AG08395 (cell line): Measurements from ENCODE around the gene PLEKHA6.

Source experiments
- DNase-seq: peaks from one replicate; pipeline ENCODE4 v3.0.0; 2012; ENCODE audit warnings: mixed read lengths, low spot score

Gene PLEKHA6

GRCh38 chr1:204359474-204360255, at the start of gene PLEKHA6:
Gene PLEKHA6 (minus strand): TSS chr1:204359929. CDS start chr1:204273727, 86,202 bp downstream.
- DNase-seq: peak; percentile 68

GRCh38 chr1:204409123-204409522, 49.4 kb upstream of the PLEKHA6 start:
- DNase-seq: no peak

GRCh38 chr1:204408602-204409001, 48.9 kb upstream of the PLEKHA6 start:
- DNase-seq: no peak

GRCh38 chr1:204408074-204408507, 48.4 kb upstream of the PLEKHA6 start:
- peak; percentile 39 for DNase-seq

GRCh38 chr1:204407295-204407971, 47.7 kb upstream of the PLEKHA6 start:
- no peak for DNase-seq

- DNase-seq: no peak
Measured at GRCh38 chr1:204406621-204407020, 46.9 kb upstream of the PLEKHA6 start.

- no peak for DNase-seq
Measured at GRCh38 chr1:204405988-204406387, 46.3 kb upstream of the PLEKHA6 start.

GRCh38 chr1:204404629-204405028, 44.9 kb upstream of the PLEKHA6 start:
- DNase-seq: no peak

GRCh38 chr1:204402391-204402790, 42.7 kb upstream of the PLEKHA6 start:
- no peak for DNase-seq

- DNase-seq: no peak
Measured at GRCh38 chr1:204401730-204402129, 42.0 kb upstream of the PLEKHA6 start.

- DNase-seq: no peak
Measured at GRCh38 chr1:204400882-204401510, 41.3 kb upstream of the PLEKHA6 start.

- DNase-seq: peak; percentile 85
Measured at GRCh38 chr1:204398197-204399125, 38.7 kb upstream of the PLEKHA6 start.

GRCh38 chr1:204396015-204396583, 36.4 kb upstream of the PLEKHA6 start:
- DNase-seq: no peak

GRCh38 chr1:204391629-204392028, 31.9 kb upstream of the PLEKHA6 start:
- DNase-seq: no peak

- no peak for DNase-seq
Measured at GRCh38 chr1:204390751-204391466, 31.2 kb upstream of the PLEKHA6 start.

GRCh38 chr1:204385727-204386126, 26.0 kb upstream of the PLEKHA6 start:
- no peak for DNase-seq

GRCh38 chr1:204384636-204385352, 25.1 kb upstream of the PLEKHA6 start:
- peak; percentile 90 for DNase-seq

- DNase-seq: no peak
Measured at GRCh38 chr1:204383163-204383904, 23.6 kb upstream of the PLEKHA6 start.

- no peak for DNase-seq
Measured at GRCh38 chr1:204382714-204383083, 23.0 kb upstream of the PLEKHA6 start.
